IMR-90 (cell line): ENCODE measurements around the gene IRF6. TPM values are rescaled to one million over a fixed set of nuclear protein-coding genes. Genes with fewer than 3 reads are reported as not detected.

Experiments
- ATAC-seq: fragments of 200-7000 bp; cut with Tn5 transposase; 2 replicates; pipeline ENCODE4 v1.9.1; 2020; ENCODE audit warnings: low read depth, mild to moderate bottlenecking, moderate library complexity
- BruUV-seq: library from RNA; stranded (reverse); fragments of 400-500 nt; replicated peaks from 2 replicates; lab custom pipeline; 2021; lab: Mats Ljungman, UMichigan
- CTCF ChIA-PET: fragments of 300-600 bp; formaldehyde crosslinking; extraction: SDS; loops from one replicate; lab custom pipeline; 2021; ENCODE audit warnings: antibody characterized with exemption; lab: Yijun Ruan, JAX
- POLR2A ChIA-PET: fragments of 300-600 bp; sonication (Branson Sonifier 250); formaldehyde crosslinking; loops from one replicate; lab custom pipeline; 2022; ENCODE audit warnings: antibody characterized with exemption; ENCODE audit not compliant: unreplicated experiment; lab: Charles Lee
- DNase-seq: peaks from one replicate; pipeline ENCODE4 v3.0.0; 2013
- H2AFZ ChIP-seq: replicated peaks from 2 replicates; pipeline ENCODE3; 2013; ENCODE audit warnings: low read length, mild to moderate bottlenecking; ENCODE audit not compliant: poor library complexity
- H2AK5ac ChIP-seq: 2 replicates; pipeline ENCODE4 v1.6.1; 2013; ENCODE audit warnings: low read depth, low read length, inconsistent platforms
- H2AK9ac ChIP-seq: replicated peaks from 2 replicates; pipeline ENCODE3; 2013; ENCODE audit warnings: mild to moderate bottlenecking, low read depth, low read length, moderate library complexity; ENCODE audit not compliant: poor library complexity
- H2BK120ac ChIP-seq: 2 replicates; pipeline ENCODE4 v1.6.1; 2013; ENCODE audit warnings: low read depth, low read length, inconsistent platforms
- H2BK15ac ChIP-seq: 3 replicates; pipeline ENCODE4 v1.6.1; 2013; ENCODE audit warnings: low read depth, low read length, inconsistent platforms
- H2BK20ac ChIP-seq: 2 replicates; pipeline ENCODE4 v1.6.1; 2013; ENCODE audit warnings: low read depth, mild to moderate bottlenecking, inconsistent platforms, low read length, moderate library complexity
- H2BK5ac ChIP-seq: 2 replicates; pipeline ENCODE4 v1.6.1; 2013; ENCODE audit warnings: mild to moderate bottlenecking, low read depth, low read length, inconsistent platforms; ENCODE audit not compliant: poor library complexity, severe bottlenecking
- H3K14ac ChIP-seq: replicated peaks from 2 replicates; pipeline ENCODE4 v1.6.1; 2013; ENCODE audit warnings: low read depth, low read length, inconsistent platforms
- H3K18ac ChIP-seq: 2 replicates; pipeline ENCODE4 v1.6.1; 2013; ENCODE audit warnings: low read depth, low read length, control low read depth
- H3K23ac ChIP-seq: 2 replicates; pipeline ENCODE4 v1.6.1; 2013; ENCODE audit warnings: low read depth, low read length, inconsistent platforms
- H3K27ac ChIP-seq: 2 replicates; pipeline ENCODE4 v1.5.1; 2013; ENCODE audit warnings: mild to moderate bottlenecking, control low read depth, low read length; ENCODE audit not compliant: insufficient read depth
- H3K27me3 ChIP-seq: 2 replicates; pipeline ENCODE4 v1.6.1; 2013; ENCODE audit warnings: low read length; ENCODE audit not compliant: control insufficient read depth, insufficient read depth
- H3K36me3 ChIP-seq: 2 replicates; pipeline ENCODE4 v1.6.1; 2013; ENCODE audit warnings: low read length, mixed read lengths; ENCODE audit not compliant: control insufficient read depth, insufficient read depth
- H3K4ac ChIP-seq: 2 replicates; pipeline ENCODE4 v1.6.1; 2013; ENCODE audit warnings: low read depth, low read length, inconsistent platforms
- H3K4me1 ChIP-seq: 2 replicates; pipeline ENCODE4 v1.6.1; 2013; ENCODE audit warnings: low read length, mixed read lengths; ENCODE audit not compliant: control insufficient read depth, insufficient read depth
- H3K4me2 ChIP-seq: 2 replicates; pipeline ENCODE4 v1.6.1; 2013; ENCODE audit warnings: low read depth, mild to moderate bottlenecking, control low read depth, low read length, moderate library complexity
- H3K4me3 ChIP-seq: 2 replicates; pipeline ENCODE4 v1.5.1; 2013; ENCODE audit warnings: low read depth, mild to moderate bottlenecking, control low read depth, low read length, moderate library complexity; ENCODE audit not compliant: insufficient read depth
- H3K56ac ChIP-seq: 2 replicates; pipeline ENCODE4 v1.6.1; 2013; ENCODE audit warnings: low read length, inconsistent platforms; ENCODE audit not compliant: insufficient read depth; ENCODE audit errors: extremely low read depth
- H3K79me1 ChIP-seq, 2 experiments: 2 replicates each; pipeline ENCODE4 v1.6.1; 2013; ENCODE audit warnings: low read length in 2 of 2, inconsistent platforms in 1 of 2, low read depth in 1 of 2
- H3K9ac ChIP-seq: 2 replicates; pipeline ENCODE4 v1.6.1; 2013; ENCODE audit warnings: low read depth, low read length, control low read depth
- H3K9me1 ChIP-seq: 2 replicates; pipeline ENCODE4 v1.6.1; 2013; ENCODE audit warnings: low read length, inconsistent platforms; ENCODE audit not compliant: insufficient read depth
- H3K9me3 ChIP-seq: 2 replicates; pipeline ENCODE4 v1.6.1; 2013; ENCODE audit warnings: low read length; ENCODE audit not compliant: control insufficient read depth, insufficient read depth
- H4K20me1 ChIP-seq: 2 replicates; pipeline ENCODE4 v1.6.1; 2013; ENCODE audit warnings: low read length, inconsistent platforms; ENCODE audit not compliant: insufficient read depth
- H4K5ac ChIP-seq: 2 replicates; pipeline ENCODE4 v1.6.1; 2013; ENCODE audit warnings: mild to moderate bottlenecking, low read depth, low read length, control low read depth
- H4K8ac ChIP-seq, 2 experiments: 2 replicates each; pipeline ENCODE4 v1.6.1; 2013; ENCODE audit warnings: low read depth in 2 of 2, low read length in 2 of 2, control low read depth in 1 of 2, inconsistent platforms in 1 of 2
- H4K91ac ChIP-seq: 2 replicates; pipeline ENCODE4 v1.6.1; 2013; ENCODE audit warnings: low read depth, low read length, inconsistent platforms; ENCODE audit not compliant: insufficient read depth
- CHD1 ChIP-seq: IDR thresholded peaks from 2 replicates; pipeline ENCODE4 v1.6.1; 2012; ENCODE audit warnings: low read depth, low read length, improper control_type of control experiment
- MAFK ChIP-seq: IDR thresholded peaks from 2 replicates; pipeline ENCODE4 v1.6.1; 2012; ENCODE audit warnings: low read depth, low read length, improper control_type of control experiment
- RFX5 ChIP-seq: IDR thresholded peaks from 2 replicates; pipeline ENCODE4 v1.8.0; 2012; ENCODE audit warnings: low read depth, mild to moderate bottlenecking, low read length, moderate library complexity
- SMC3 ChIP-seq: fragments of 150-350 bp; IDR thresholded peaks from 2 replicates; pipeline ENCODE4 v1.6.1; 2016; ENCODE audit warnings: low read depth, mild to moderate bottlenecking, antibody characterized with exemption, low read length, moderate library complexity
- WGBS, 2 experiments: methylation state at CpG; one replicate each; pipeline versions ENCODE4 v1.1.5 to v1.1.7; 2013; ENCODE audit warnings: missing lambda C conversion rate in 2 of 2; ENCODE audit not compliant: insufficient read length in 1 of 2; ENCODE audit errors: extremely low coverage in 2 of 2; 5-methylcytosine and 5-hydroxymethylcytosine counted together
- dilution Hi-C: fragments of 300-500 bp; cut with HindIII; formaldehyde crosslinking; loops from one replicate; pipeline ENCODE4 v1.14.3; 2018; ENCODE audit warnings: low sequenced_read_pairs; ENCODE audit not compliant: unreplicated experiment
- in situ Hi-C: fragments of 300-500 bp; cut with MboI; formaldehyde crosslinking; loops from 3 replicates; pipeline ENCODE4 v1.14.3; 2019; ENCODE audit warnings: low sequenced_read_pairs, inconsistent platforms, mixed read lengths
- intact Hi-C: fragments of 100-400 bp; cut with micrococcal nuclease; formaldehyde crosslinking; loops from 2 replicates; pipeline ENCODE4 v1.10.0; 2022
- polyA plus RNA-seq, 3 experiments: library from polyadenylated mRNA; depleted of rRNA; stranded (reverse); fragments of >200 nt; gene quantifications; 2 replicates each; pipeline ENCODE4 v1.2.3, GENCODE V29; 2012; ENCODE audit warnings: low replicate concordance in 1 of 3
- total RNA-seq: library from RNA; depleted of rRNA; stranded (reverse); fragments of >200 nt; gene quantifications from 2 replicates; pipeline ENCODE4 v1.2.3, GENCODE V29; 2012
- TF ChIP-seq, protein P1 (sequence below): fragments of 150-350 bp; IDR thresholded peaks from 2 replicates; pipeline ENCODE4 v1.6.1; 2017; ENCODE audit warnings: mild to moderate bottlenecking, antibody characterized with exemption, low read length, low read depth

Gene IRF6
- total and polyA plus RNA-seq, 2 of the 4 experiments (the other 2 are of a cell fraction), result 1.2 to 2.9 TPM

DNA sequence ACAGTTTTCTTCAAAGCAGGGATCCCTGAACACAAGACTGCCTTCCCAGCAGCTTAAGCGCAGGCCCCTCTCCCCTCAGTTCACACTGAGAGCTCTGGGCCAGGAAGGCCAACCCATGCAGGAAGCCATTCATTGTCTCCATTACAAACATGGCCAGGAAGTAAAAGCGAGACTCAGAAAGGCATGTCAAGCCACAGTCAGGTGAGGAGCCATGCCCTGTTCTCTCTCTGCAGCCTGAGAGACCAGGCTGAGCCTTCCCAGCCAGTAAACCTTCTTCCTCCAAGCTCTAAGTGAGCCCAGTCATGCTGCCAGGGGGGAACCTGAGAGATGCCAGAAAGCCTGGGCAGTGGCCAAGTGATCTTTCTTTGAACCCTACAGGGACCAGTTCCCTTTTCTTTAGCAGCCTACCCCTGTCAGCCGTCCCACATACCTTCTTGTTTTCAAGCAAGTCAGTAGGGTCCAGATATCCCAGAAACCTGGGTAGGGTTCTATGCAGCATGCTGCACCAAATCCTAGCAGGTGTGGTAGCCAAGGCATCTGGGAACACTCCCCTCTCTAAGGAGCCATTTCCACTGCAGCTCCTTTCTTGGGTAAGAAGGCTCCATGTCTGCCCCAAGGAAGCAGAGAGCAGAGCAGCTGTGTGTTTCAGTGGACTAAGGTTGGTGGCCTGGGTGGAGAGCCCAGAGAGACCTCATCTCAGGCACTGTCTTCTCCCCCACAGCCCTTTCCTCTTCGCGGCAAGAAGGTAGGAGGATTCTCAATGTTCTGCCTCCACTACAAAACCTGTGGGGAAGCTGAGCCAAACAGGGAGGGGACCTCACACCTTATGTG is 49.1 kb downstream of the IRF6 start:
- H3K14ac ChIP-seq, result no peak overlapping the region
- H3K27ac ChIP-seq, result no peak overlapping the region
- no peak overlapping the region for H3K4ac ChIP-seq
- H3K79me1 ChIP-seq, result no peaks in the 10 kb centered on the region
- H3K4me3 ChIP-seq, result no peak overlapping the region
- no peak overlapping the region for H2BK20ac ChIP-seq
- H3K18ac ChIP-seq, result no peak overlapping the region
- ChIA-PET POLR2A (no interaction called here), CTCF (no interaction called here)
- H3K23ac ChIP-seq, result no peak overlapping the region
- H3K9ac ChIP-seq, result no peak overlapping the region
- no peaks in the 10 kb centered on the region for H3K9me1 ChIP-seq
- dilution Hi-C loops, result no loop called here
- H4K8ac ChIP-seq, result no peak overlapping the region
- no peak overlapping the region for H4K5ac ChIP-seq
- DNase-seq (no peak), ATAC-seq (no peak)
- WGBS, 2 experiments, result no CpG with 5 or more reads among the region's 5 CpGs
- H3K27me3 ChIP-seq, result peaks cover 11% of the 10 kb centered on the region; the same call in 1 of the 2 replicates
- H2BK120ac ChIP-seq, result no peak overlapping the region
- H3K56ac ChIP-seq, result no peak overlapping the region
- H3K9me3 ChIP-seq, result no peaks in the 10 kb centered on the region
- H3K4me1 ChIP-seq, result no peaks in the 10 kb centered on the region
- H4K91ac ChIP-seq, result no peak overlapping the region
- H3K36me3 ChIP-seq, result no peaks in the 10 kb centered on the region
- no peaks in the 10 kb centered on the region for H4K20me1 ChIP-seq
- no peak overlapping the region for H2BK5ac ChIP-seq
- TF ChIP-seq, protein P1, sequence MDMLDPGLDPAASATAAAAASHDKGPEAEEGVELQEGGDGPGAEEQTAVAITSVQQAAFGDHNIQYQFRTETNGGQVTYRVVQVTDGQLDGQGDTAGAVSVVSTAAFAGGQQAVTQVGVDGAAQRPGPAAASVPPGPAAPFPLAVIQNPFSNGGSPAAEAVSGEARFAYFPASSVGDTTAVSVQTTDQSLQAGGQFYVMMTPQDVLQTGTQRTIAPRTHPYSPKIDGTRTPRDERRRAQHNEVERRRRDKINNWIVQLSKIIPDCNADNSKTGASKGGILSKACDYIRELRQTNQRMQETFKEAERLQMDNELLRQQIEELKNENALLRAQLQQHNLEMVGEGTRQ, result no peak
- TF ChIP-seq SMC3 (no peak), CHD1 (no peak), RFX5 (no peak), MAFK (no peak)
- H3K4me2 ChIP-seq, result no peak overlapping the region
- no peak overlapping the region for H2AK5ac ChIP-seq
- no peak overlapping the region for H2BK15ac ChIP-seq
- intact Hi-C loops, result no loop called here
- in situ Hi-C loops, result loop anchor here (5.0 kb wide), 1 partner anchor 180 kb away; no protein-coding TSS in a partner anchor
- H2AK9ac ChIP-seq, result no peak overlapping the region
- no TSS peak for BruUV-seq
- no peak overlapping the region for H2AFZ ChIP-seq
